Anterior cingulate cortex (tissue), 58 donors: ENCODE data around the gene ATXN7L1.
A peak's percentile ranks its signal among the peaks of the same experiment; 100 is the strongest.

Experiments
- DNase-seq, 58 donors: peaks; one replicate each; lab custom pipeline; 2025; lab: John Stamatoyannopoulos, UW

Gene ATXN7L1

GRCh38 chr7:105759670-105760550, 116.5 kb downstream of the ATXN7L1 start:
- peak in 23 of 58 donors; percentile 2 to 53 (median 16) for DNase-seq

DNA sequence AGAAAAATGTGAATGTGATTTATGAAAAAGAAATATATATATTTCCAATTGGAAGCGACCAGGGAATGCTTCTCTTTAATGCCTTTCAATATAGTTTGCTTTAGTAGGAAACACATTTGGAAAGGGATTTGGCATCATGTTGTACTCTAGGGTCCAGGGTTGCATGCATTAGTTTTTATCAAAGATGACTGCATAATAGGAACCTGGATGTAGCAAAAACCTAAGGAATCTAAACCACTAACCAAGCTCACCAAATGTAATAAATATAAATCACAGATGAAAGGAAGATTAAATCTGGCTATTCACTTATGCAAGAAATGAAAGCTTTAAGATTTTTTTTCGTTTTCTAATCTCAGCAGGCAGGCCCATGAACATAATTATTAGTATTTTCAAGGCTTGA, 120.0 kb downstream of the ATXN7L1 start:
- DNase-seq = no peak

DNA sequence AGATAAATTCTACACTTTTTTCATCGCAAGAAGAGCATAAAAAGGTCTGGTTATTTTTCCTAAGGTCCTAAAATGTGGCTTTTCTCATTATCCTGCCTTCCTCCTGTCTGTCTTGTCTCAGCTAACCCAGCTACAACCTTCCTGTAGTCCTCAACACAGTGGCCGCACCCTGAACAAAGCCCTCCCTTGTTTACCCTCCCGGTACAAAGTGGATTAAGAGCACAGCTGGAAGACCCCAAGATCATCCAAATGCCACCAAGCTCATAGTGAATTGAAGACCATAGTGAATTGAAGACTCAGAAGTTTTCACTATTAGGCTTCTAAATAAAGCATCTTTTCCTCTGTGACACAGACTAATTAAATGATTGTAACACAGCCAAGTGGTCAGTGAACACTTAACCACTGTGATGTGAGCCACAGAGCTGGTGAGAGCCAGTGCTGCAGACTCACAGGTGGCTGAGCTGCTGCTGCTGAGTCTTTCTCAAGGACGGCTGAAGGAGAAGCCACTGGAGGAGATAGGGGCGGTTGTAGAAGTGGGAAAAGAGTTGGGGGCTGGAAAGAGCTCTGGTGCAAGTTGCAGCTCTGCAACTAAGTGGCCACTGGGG, 123.6 kb downstream of the ATXN7L1 start:
- peak in 1 of 58 donors; percentile 23 for DNase-seq

- no peak for DNase-seq
Observed at GRCh38 chr7:105751054-105751453, 125.3 kb downstream of the ATXN7L1 start.

- DNase-seq = no peak
Observed at GRCh38 chr7:105748701-105749100, 127.7 kb downstream of the ATXN7L1 start.

DNA sequence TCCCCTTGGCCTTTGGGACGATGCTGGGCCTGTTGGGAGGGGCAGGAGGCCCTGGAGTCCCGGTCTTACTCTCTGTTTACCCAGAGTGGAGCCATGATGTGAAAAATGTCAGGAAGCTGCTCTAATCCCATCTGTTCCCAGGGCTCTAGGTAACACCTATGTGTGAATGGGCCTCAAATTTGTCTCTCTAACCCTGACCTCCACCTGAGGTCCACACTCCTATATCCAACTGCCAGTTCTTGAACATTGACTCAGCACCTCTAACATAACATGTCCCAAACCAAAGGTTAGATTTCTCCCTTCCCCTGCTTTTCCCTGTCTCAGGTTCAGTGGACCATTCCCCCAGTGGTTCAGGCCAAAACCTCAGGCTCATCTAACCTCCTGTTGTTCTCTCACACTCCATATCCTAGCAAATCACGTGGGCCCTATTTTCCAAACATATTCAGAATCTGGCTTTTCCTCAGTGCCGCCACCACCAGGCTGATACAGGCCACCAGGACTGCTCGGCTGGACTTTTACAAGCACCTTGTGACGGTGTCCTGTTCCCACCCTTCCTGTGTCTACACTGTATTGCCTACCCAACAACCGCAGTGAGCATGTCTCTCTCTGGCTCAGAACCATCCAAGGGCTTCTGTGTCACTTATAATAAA, 130.6 kb downstream of the ATXN7L1 start:
- DNase-seq = no peak

- no peak for DNase-seq
Observed at GRCh38 chr7:105744258-105744657, 132.1 kb downstream of the ATXN7L1 start.

DNA sequence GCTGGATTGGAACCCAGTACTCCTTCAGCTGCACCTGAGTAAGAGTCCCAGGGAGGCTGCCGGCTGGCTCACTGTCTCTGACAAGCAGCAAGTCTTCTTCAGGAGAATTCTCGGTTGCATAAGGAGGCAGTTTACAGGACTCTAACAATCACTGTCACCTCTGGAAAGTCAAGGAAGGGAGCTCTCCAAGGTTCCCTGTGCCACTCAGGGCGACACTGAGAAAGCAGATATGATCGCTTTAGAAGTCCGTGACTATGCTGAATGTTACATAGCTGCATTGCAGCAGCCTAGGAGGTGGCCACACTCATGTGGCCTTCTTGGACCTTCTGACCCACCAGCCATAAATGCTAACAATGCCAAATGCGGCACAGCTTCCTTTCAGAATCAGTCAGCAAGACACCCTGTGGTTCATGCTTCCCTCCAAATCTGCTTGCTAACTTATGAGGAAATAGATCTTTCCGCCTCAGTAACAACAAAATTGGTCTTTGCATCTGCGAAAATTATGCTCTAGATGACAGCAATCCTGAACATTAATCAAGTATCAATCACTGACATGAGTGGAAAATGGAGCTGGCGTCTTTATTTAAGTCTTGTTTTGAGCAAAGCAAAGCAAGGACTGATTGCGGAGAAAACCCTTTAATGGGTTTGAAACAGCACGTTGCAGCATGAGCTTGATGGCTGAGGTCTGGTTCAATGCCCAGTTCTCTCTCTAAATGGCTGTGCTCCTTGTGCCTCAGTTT, 132.9 kb downstream of the ATXN7L1 start:
- peak in 1 of 58 donors; percentile 7 for DNase-seq

- DNase-seq = no peak
Observed at GRCh38 chr7:105742787-105743186, 133.6 kb downstream of the ATXN7L1 start.

DNA sequence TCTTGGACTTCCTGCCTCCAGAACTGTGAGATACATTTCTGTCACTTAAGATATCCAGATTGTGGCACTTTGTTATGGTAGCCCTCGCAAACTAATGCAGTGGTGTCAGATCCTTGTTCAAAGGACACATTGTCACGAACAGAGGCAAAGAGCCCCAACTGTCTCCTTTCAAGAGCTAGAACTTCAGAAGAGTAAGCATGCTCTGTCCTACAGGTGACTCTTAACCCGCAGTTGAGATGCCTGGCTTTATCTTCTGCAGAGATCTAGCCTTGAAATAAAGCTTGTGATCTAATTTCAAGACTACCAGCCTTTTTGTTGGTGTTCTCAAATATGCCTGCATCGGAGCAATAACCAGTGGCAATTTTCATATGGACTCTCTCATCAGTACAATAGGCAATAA, 134.4 kb downstream of the ATXN7L1 start:
- DNase-seq = no peak

DNA sequence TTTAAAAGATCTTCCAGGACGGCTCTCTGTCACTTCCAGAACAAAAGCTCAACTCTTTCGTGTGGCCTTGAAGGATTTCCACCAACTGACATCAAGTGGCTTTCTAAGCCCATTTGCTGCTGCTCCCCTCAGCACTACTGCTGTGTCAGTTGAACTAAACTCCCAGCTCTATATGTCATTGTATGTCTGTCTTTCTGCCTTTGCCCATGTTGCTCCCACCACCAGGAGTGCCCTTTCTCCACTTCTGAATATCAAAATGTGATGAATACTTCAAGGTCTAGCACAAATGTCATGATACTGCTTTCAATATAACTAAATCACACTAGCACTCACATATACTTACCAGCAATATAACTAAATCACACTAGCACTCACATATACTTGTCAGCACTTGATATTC, 138.3 kb downstream of the ATXN7L1 start:
- DNase-seq = no peak

DNA sequence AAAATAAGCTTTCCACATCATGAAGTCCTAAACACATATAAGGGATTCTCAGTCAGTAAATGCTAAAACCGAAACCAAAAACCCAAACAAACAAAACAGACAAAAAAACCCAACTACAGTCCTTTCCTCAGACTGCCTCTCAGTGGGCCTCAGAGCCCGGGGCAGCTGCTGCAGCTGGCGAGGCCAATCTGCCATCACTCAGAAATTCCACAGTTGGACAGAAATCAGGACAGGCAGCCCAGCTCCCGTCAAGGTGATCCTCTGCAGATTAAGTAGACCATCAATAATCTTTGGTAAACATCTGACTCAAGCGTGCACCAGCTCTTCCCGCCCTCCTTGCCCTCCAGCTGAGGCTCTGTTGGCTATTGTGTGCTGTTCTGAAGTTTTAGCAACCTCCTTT, 142.2 kb downstream of the ATXN7L1 start:
- DNase-seq = no peak

GRCh38 chr7:105731042-105731441, 145.4 kb downstream of the ATXN7L1 start:
- no peak for DNase-seq

DNA sequence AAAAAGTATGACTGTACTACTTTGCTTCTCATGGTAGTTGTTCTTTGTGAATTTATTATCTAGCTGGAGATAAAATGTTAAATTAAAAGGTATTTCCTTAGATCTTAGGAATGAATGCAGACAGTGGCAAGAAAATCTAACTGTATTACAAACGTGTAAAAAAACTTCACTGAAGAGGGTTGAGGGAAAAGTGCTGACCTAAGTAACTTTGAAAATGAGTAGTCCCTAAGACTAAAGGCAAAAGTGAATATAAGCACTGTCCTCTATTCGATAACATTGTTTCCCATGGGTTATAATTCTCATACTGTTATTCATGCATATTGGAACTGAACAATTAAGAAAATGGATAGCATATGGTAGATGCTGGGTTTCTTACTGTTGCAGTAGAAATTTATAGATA, 148.4 kb downstream of the ATXN7L1 start:
- no peak for DNase-seq

GRCh38 chr7:105724688-105725087, 151.7 kb downstream of the ATXN7L1 start:
- no peak for DNase-seq

DNA sequence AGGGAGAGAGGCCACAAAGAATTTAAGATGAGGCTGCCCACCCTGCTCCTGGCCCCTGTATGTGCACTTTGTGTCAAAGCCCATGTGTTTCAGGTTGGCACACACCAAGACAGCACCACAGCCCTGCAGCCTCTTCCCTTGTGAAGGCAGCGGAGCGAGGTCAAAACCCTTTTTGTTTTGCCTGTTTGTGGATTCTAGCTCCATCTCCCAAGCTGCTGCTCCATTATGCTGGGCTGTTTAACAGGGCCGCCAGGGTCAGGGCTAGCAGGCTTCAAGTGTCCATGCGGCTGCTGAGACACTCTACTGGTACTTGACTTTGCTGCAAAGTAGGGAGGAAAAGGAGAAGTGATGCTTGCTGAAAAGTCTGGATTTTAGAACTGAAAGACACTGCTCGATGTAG, 152.8 kb downstream of the ATXN7L1 start:
- DNase-seq = peak in 31 of 58 donors; percentile 8 to 62 (median 27)

GRCh38 chr7:105721571-105722104, 154.8 kb downstream of the ATXN7L1 start:
- peak in 10 of 58 donors; percentile 5 to 50 (median 21) for DNase-seq

DNA sequence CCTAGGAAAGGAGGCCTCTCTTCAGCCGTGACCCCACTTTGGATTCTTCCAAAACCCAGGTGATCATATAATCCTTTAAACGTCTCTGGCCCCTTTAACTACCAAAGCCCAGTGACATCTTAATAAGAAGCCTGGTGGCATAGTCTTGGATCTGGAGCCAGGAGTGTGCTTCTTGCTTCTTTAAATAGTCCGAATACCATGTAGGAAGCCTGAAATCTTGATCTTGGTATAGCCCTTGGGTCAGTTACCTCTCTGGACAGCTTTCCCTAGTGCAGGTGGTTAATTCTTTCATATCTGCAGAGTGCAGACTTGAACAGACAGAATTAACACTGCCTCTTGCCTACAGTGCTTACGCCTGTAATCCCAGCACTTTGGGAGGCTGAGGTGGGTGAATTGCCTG, 156.5 kb downstream of the ATXN7L1 start:
- no peak for DNase-seq

- DNase-seq = no peak
Observed at GRCh38 chr7:105719395-105719794, 157.0 kb downstream of the ATXN7L1 start.

DNA sequence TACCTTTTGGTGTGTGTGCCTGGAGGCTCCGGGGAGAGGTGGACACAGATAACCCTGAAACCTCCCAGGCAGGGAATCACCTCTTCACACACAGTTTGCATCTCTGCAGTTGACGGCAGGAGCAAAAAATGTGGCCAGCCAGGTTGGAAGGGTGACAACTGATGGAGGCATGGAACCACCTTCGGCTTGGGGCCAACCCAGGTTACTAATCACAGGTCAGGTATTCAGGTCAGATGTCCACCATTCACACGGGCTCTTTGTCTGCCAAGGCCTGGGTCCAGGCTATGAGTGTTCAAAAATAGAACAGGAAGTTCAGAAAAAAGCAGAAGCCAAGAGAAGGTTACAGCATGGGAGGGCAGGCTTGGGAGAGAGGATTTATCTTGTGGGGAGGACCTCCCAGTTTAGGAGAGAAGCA, 157.9 kb downstream of the ATXN7L1 start:
- no peak for DNase-seq
